MM.1S (cell line): ENCODE results near the gene CLEC2A.

ENCODE experiments used
- CTCF ChIP-seq: fragments of 300-600 bp; sonication (generic); IDR thresholded peaks from 2 replicates; pipeline ENCODE4 v1.5.1; 2016; ENCODE audit warnings: antibody characterized with exemption, low read length, mixed read lengths
- EZH2 ChIP-seq: fragments of 300-600 bp; sonication (generic); optimal IDR thresholded peaks from 2 replicates; pipeline ENCODE3; 2017; ENCODE audit warnings: low read depth, mild to moderate bottlenecking, antibody characterized with exemption, low read length, mixed read lengths

GRCh38 chr12:9895215-9895971 is 36.8 kb downstream of the CLEC2A start:
- TF ChIP-seq EZH2 (no peak), CTCF (no peak)
